Stimulated activated CD4-positive, alpha-beta T cell treated with anti-CD3 and anti-CD28 coated beads, Interleukin-4, amount 100 ng/mL, for 24 hours (primary cell): ENCODE measurements around the gene SLC35F2.
"Not testable (repeated sequence)": the region's sequence is repeated elsewhere in the genome, so short reads cannot be mapped to it uniquely, and the experiment has no call there.

Experiments
- DNase-seq: peaks from one replicate; pipeline ENCODE4 v3.0.0-alpha.2; 2020

Gene SLC35F2

GRCh38 chr11:107785401-107785800, 73.2 kb downstream of the SLC35F2 start:
- peak; percentile 63 for DNase-seq

GRCh38 chr11:107783121-107783520, 75.5 kb downstream of the SLC35F2 start:
- DNase-seq = no peak

- DNase-seq = no peak
Measured at GRCh38 chr11:107780775-107781174, 77.8 kb downstream of the SLC35F2 start.

- DNase-seq = no peak
Measured at GRCh38 chr11:107780136-107780535, 78.5 kb downstream of the SLC35F2 start.

GRCh38 chr11:107778839-107779517, 79.6 kb downstream of the SLC35F2 start:
- no peak for DNase-seq

- DNase-seq = no peak
Measured at GRCh38 chr11:107777110-107777509, 81.5 kb downstream of the SLC35F2 start.

GRCh38 chr11:107776062-107776461, 82.5 kb downstream of the SLC35F2 start:
- no peak for DNase-seq

- DNase-seq = no peak
Measured at GRCh38 chr11:107770551-107770951, 88.0 kb downstream of the SLC35F2 start.

GRCh38 chr11:107769189-107769588, 89.4 kb downstream of the SLC35F2 start:
- DNase-seq = no peak

GRCh38 chr11:107758719-107759355, 99.8 kb downstream of the SLC35F2 start:
- DNase-seq = not testable (repeated sequence)

GRCh38 chr11:107757661-107758060, 100.9 kb downstream of the SLC35F2 start:
- DNase-seq = no peak

GRCh38 chr11:107756553-107756952, 102.0 kb downstream of the SLC35F2 start:
- no peak for DNase-seq

GRCh38 chr11:107752949-107753822, 105.4 kb downstream of the SLC35F2 start:
- DNase-seq = no peak

GRCh38 chr11:107752508-107752907, 106.1 kb downstream of the SLC35F2 start:
- no peak for DNase-seq

- DNase-seq = no peak
Measured at GRCh38 chr11:107751082-107751481, 107.5 kb downstream of the SLC35F2 start.

- DNase-seq = no peak
Measured at GRCh38 chr11:107750313-107750712, 108.3 kb downstream of the SLC35F2 start.

GRCh38 chr11:107747622-107748021, 111.0 kb downstream of the SLC35F2 start:
- no peak for DNase-seq

GRCh38 chr11:107744736-107745135, 113.9 kb downstream of the SLC35F2 start:
- DNase-seq = no peak

GRCh38 chr11:107743191-107743590, 115.4 kb downstream of the SLC35F2 start:
- DNase-seq = no peak

- peak; percentile 7 for DNase-seq
Measured at GRCh38 chr11:107741044-107741823, 117.4 kb downstream of the SLC35F2 start.
